Measurements from ENCODE around the gene SIL1.

DNA sequence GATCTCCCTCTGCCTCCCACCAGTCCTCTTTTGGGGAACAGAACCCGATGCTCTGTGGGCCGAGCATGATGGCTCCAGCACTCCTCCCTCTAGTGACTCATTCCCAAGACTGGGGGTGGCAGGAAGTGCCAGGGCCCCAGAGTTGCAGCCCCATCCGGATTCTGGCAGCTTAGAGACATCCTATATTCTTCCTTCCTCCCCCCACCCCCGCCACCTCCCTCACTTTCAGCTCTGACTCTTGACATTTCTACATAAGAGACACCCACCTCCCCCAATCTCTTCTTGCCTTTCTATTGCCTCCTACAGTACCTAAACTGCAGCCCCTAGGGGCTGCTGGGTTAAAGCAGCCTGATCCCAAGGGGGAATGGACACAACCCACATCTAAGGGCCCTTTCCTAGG is 48.2 kb upstream of the SIL1 start:
- TF ChIP-seq, protein P1, sequence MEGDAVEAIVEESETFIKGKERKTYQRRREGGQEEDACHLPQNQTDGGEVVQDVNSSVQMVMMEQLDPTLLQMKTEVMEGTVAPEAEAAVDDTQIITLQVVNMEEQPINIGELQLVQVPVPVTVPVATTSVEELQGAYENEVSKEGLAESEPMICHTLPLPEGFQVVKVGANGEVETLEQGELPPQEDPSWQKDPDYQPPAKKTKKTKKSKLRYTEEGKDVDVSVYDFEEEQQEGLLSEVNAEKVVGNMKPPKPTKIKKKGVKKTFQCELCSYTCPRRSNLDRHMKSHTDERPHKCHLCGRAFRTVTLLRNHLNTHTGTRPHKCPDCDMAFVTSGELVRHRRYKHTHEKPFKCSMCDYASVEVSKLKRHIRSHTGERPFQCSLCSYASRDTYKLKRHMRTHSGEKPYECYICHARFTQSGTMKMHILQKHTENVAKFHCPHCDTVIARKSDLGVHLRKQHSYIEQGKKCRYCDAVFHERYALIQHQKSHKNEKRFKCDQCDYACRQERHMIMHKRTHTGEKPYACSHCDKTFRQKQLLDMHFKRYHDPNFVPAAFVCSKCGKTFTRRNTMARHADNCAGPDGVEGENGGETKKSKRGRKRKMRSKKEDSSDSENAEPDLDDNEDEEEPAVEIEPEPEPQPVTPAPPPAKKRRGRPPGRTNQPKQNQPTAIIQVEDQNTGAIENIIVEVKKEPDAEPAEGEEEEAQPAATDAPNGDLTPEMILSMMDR (IDR thresholded peaks at IDR 0.05): no peak
- TF ChIP-seq POLR2A (IDR thresholded peaks at IDR 0.05): no peak
